ENCODE results near the gene PHOSPHO2.

DNA sequence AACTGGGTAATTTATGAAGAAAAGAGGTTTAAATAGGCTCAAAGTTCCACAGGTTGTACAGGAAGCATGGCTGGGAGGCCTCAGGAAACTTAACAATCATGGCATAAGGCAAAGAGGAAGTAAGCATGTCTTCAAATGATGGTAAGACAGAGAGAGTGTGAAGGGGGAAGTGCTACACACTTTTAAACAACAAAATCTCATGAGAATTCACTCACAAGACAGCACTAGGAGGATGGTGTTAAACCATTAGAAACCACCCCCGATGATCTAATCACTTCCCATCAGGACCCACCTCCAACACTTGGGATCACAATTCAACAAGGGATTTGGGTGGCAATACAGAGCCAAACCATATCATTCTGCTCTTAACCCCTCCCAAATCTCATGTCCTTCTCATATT, 34.9 kb upstream of the PHOSPHO2 start:
- TF ChIP-seq, protein P1, sequence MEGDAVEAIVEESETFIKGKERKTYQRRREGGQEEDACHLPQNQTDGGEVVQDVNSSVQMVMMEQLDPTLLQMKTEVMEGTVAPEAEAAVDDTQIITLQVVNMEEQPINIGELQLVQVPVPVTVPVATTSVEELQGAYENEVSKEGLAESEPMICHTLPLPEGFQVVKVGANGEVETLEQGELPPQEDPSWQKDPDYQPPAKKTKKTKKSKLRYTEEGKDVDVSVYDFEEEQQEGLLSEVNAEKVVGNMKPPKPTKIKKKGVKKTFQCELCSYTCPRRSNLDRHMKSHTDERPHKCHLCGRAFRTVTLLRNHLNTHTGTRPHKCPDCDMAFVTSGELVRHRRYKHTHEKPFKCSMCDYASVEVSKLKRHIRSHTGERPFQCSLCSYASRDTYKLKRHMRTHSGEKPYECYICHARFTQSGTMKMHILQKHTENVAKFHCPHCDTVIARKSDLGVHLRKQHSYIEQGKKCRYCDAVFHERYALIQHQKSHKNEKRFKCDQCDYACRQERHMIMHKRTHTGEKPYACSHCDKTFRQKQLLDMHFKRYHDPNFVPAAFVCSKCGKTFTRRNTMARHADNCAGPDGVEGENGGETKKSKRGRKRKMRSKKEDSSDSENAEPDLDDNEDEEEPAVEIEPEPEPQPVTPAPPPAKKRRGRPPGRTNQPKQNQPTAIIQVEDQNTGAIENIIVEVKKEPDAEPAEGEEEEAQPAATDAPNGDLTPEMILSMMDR (IDR thresholded peaks at IDR 0.05), result no peak
- no peak for TF ChIP-seq POLR2A (IDR thresholded peaks at IDR 0.05)

All from heart left ventricle (tissue), 13 donors.